Common myeloid progenitor, CD34-positive (primary cell): ENCODE measurements around the gene APOBEC3G.

ENCODE experiments used
- CTCF ChIA-PET: fragments of 350-600 bp; sonication (Branson Sonifier 250); formaldehyde crosslinking; loops from one replicate; lab custom pipeline; 2021; ENCODE audit warnings: antibody characterized with exemption; lab: Charles Lee
- POLR2A ChIA-PET: fragments of 350-600 bp; sonication (Branson Sonifier 250); formaldehyde crosslinking; loops from one replicate; lab custom pipeline; 2021; ENCODE audit warnings: antibody characterized with exemption; lab: Charles Lee
- DNase-seq, 3 donors: peaks; one replicate each; pipeline versions ENCODE4 v3.0.0 to v3.0.0-alpha.2; 2013
- H3K27ac ChIP-seq, 2 experiments: 1 replicate in 1 of 2; 2 replicates in 1 of 2; pipeline ENCODE4 v1.7.0; 2013; ENCODE audit warnings: inconsistent platforms in 2 of 2, low read length in 2 of 2, mild to moderate bottlenecking in 2 of 2, low read depth in 1 of 2, moderate library complexity in 1 of 2; ENCODE audit not compliant: severe bottlenecking in 2 of 2, insufficient read depth in 1 of 2, poor library complexity in 1 of 2
- H3K27me3 ChIP-seq, 5 experiments: replicated peaks in 2 of 5; 1 replicate in 3 of 5; 2 replicates in 2 of 5; pipeline versions ENCODE4 v1.6.1 to v1.7.0; 2013; ENCODE audit warnings: low read length in 4 of 5, mild to moderate bottlenecking in 2 of 5, moderate library complexity in 2 of 5, inconsistent platforms in 1 of 5; ENCODE audit not compliant: insufficient read depth in 5 of 5, control insufficient read depth in 4 of 5
- H3K36me3 ChIP-seq, 4 experiments: 1 replicate in 2 of 4; 2 replicates in 2 of 4; pipeline versions ENCODE4 v1.6.1 to v1.7.0; 2013; ENCODE audit warnings: low read length in 3 of 4, control low read depth in 1 of 4, mild to moderate bottlenecking in 1 of 4; ENCODE audit not compliant: control insufficient read depth in 4 of 4, insufficient read depth in 4 of 4
- H3K4me1 ChIP-seq, 4 experiments: 1 replicate in 3 of 4; 2 replicates in 1 of 4; pipeline versions ENCODE4 v1.6.1 to v1.7.1; 2013; ENCODE audit warnings: low read length in 3 of 4, mild to moderate bottlenecking in 3 of 4, control low read depth in 1 of 4, inconsistent platforms in 1 of 4, moderate library complexity in 1 of 4; ENCODE audit not compliant: control insufficient read depth in 4 of 4, insufficient read depth in 4 of 4; ENCODE audit errors: control extremely low read depth in 1 of 4
- H3K4me3 ChIP-seq, 7 experiments: 1 replicate in 4 of 7; 2 replicates in 3 of 7; pipeline versions ENCODE4 v1.5.1 to v1.7.0; 2013; ENCODE audit warnings: mild to moderate bottlenecking in 7 of 7, low read length in 6 of 7, moderate library complexity in 6 of 7, inconsistent platforms in 2 of 7, low read depth in 2 of 7, control low read depth in 1 of 7; ENCODE audit not compliant: insufficient read depth in 4 of 7, control insufficient read depth in 1 of 7; ENCODE audit errors: extremely low read depth in 1 of 7
- H3K9me3 ChIP-seq, 5 experiments: 1 replicate in 4 of 5; 2 replicates in 1 of 5; pipeline versions ENCODE4 v1.6.1 to v1.7.1; 2013; ENCODE audit warnings: low read length in 4 of 5, mild to moderate bottlenecking in 2 of 5, inconsistent platforms in 1 of 5, low read depth in 1 of 5, moderate library complexity in 1 of 5; ENCODE audit not compliant: control insufficient read depth in 4 of 5, insufficient read depth in 2 of 5; ENCODE audit errors: control extremely low read depth in 1 of 5
- WGBS: methylation state at CpG from one replicate; pipeline ENCODE4 v1.1.5; 2013; ENCODE audit not compliant: insufficient coverage; 5-methylcytosine and 5-hydroxymethylcytosine counted together

The APOBEC3G gene

GRCh38 chr22:39130152-39130704, 53.2 kb downstream of the APOBEC3G start:
- 98% methylated on average over 7 of the region's 8 CpGs for WGBS
- ChIA-PET POLR2A (no interaction called here), CTCF (interaction anchor here (0.9 kb wide), 1 partner anchor 39 kb away, joined by 4 read pairs; no protein-coding TSS in a partner anchor)
- H3K27me3 ChIP-seq: peaks cover 0 to 5% (median 0%) of the 10 kb centered on the region in 5 experiments
- no peak overlapping the region for H3K4me3 ChIP-seq
- H3K36me3 ChIP-seq: peaks cover 0 to 5% (median 0%) of the 10 kb centered on the region in 4 experiments
- H3K9me3 ChIP-seq: no peaks in the 10 kb centered on the region
- no peak overlapping the region for H3K27ac ChIP-seq
- no peak for DNase-seq
- peaks cover 0 to 12% (median 0%) of the 10 kb centered on the region in 4 experiments for H3K4me1 ChIP-seq

DNA sequence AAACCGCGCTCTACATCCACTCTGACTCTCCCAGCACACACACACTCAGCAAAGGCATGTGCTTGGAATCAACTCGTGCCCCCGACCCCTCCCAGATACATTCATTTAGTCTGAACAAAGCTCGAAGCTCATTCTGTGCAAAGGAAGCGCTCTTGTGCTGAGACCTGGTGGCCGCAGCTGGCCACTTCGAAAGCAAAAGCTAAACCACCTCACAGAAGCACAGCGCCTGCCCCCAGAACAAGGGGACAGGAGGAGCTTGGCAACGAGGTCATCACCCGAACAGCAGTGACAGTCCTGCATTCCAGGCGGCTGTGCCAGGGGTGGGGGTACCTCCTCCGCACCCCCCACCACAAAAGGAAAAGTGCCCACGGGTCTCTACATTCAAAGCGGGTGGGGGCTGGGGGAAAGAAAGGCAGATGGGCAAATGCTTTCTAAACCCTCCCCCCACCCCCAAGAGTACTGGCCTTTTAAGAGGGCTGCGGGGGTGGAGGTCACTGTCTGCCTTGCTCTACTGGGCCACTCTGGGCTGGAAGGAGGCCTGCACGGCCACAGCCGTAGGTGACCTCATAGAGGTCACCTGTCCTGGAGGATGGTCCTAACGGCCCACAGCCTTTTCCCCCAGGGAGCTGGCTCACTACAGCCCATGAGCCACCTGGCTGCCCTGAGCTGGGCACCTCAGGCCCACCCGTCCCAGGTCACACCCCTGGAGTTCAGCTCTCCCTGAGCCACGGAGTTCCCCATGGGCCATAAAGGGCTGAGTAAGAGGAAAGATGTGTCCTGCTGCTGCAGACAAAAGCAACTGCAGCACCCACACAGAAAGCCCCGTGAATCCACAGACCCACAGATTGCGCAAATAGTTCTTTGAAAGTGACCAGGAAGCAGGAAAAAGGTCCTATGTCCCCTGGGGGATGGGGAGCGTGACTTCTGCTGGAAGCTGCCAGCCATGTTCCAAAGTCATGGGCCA, 54.1 kb downstream of the APOBEC3G start:
- ChIA-PET POLR2A (no interaction called here), CTCF (interaction anchor here (1.4 kb wide), 1 partner anchor 260 kb away, joined by 3 read pairs; the partner anchor contains the start of gene CBX6)
- Histone ChIP-seq H3K27ac (no peak overlapping the region), H3K4me1 (peaks cover 0 to 12% (median 0%) of the 10 kb centered on the region in 4 experiments), H3K4me3 (no peak overlapping the region), H3K36me3 (peaks cover 0 to 5% (median 0%) of the 10 kb centered on the region in 4 experiments), H3K27me3 (peaks cover 0 to 5% (median 0%) of the 10 kb centered on the region in 5 experiments), H3K9me3 (no peaks in the 10 kb centered on the region)
- 85% methylated on average over 13 of the region's 24 CpGs for WGBS
- no peak for DNase-seq

- WGBS: 100% methylated on average over 4 of the region's 6 CpGs
- no peak for DNase-seq
- Histone ChIP-seq H3K27me3 (peaks cover 0 to 12% (median 0%) of the 10 kb centered on the region in 5 experiments), H3K36me3 (peaks cover 0 to 5% (median 0%) of the 10 kb centered on the region in 4 experiments), H3K9me3 (no peaks in the 10 kb centered on the region), H3K27ac (no peak overlapping the region), H3K4me1 (peaks cover 0 to 12% (median 0%) of the 10 kb centered on the region in 4 experiments), H3K4me3 (no peak overlapping the region)
- CTCF ChIA-PET: interaction anchor here (1.4 to 4.4 kb wide), 2 partner anchors 185 to 261 kb away, joined by 3 to 27 read pairs; partner anchors contain the start of gene CBX6
- POLR2A ChIA-PET: no interaction called here
Observed at GRCh38 chr22:39132281-39132680, 55.2 kb downstream of the APOBEC3G start.

- no peak for DNase-seq
- ChIA-PET POLR2A (no interaction called here), CTCF (interaction anchor here (1.4 to 4.4 kb wide), 3 partner anchors 171 to 184 kb away, joined by 3 to 27 read pairs (median 6); no protein-coding TSS in a partner anchor)
- Histone ChIP-seq H3K4me3 (no peak overlapping the region), H3K36me3 (peaks cover 0 to 5% (median 0%) of the 10 kb centered on the region in 4 experiments), H3K27me3 (peaks cover 0 to 12% (median 0%) of the 10 kb centered on the region in 5 experiments), H3K27ac (no peak overlapping the region), H3K9me3 (no peaks in the 10 kb centered on the region), H3K4me1 (peaks cover 0 to 12% (median 0%) of the 10 kb centered on the region in 4 experiments)
- 95% methylated on average over 16 of the region's 22 CpGs for WGBS
Observed at GRCh38 chr22:39132871-39133524, 55.9 kb downstream of the APOBEC3G start.

- CTCF ChIA-PET: interaction anchor here (1.2 to 4.4 kb wide), 5 partner anchors 8 to 183 kb away, joined by 3 to 27 read pairs (median 4); no protein-coding TSS in a partner anchor
- Histone ChIP-seq H3K9me3 (no peaks in the 10 kb centered on the region), H3K36me3 (peaks cover 0 to 5% (median 0%) of the 10 kb centered on the region in 4 experiments), H3K27ac (no peak overlapping the region), H3K4me3 (no peak overlapping the region), H3K27me3 (peaks cover 0 to 14% (median 0%) of the 10 kb centered on the region in 5 experiments), H3K4me1 (peaks cover 0 to 12% (median 0%) of the 10 kb centered on the region in 4 experiments)
- POLR2A ChIA-PET: no interaction called here
- no peak for DNase-seq
- WGBS: 99% methylated on average over 17 of the region's 17 CpGs
Observed at GRCh38 chr22:39133871-39134270, 56.8 kb downstream of the APOBEC3G start.

GRCh38 chr22:39134366-39135091, 57.5 kb downstream of the APOBEC3G start:
- ChIA-PET CTCF (interaction anchor here (0.8 to 4.4 kb wide), 16 partner anchors 9 to 209 kb away, joined by 3 to 27 read pairs (median 4); no protein-coding TSS in a partner anchor), POLR2A (no interaction called here)
- Histone ChIP-seq H3K4me3 (no peak overlapping the region), H3K27me3 (peaks cover 0 to 15% (median 0%) of the 10 kb centered on the region in 5 experiments), H3K4me1 (peaks cover 0 to 12% (median 0%) of the 10 kb centered on the region in 4 experiments), H3K36me3 (peaks cover 0 to 5% (median 0%) of the 10 kb centered on the region in 4 experiments), H3K27ac (no peak overlapping the region), H3K9me3 (no peaks in the 10 kb centered on the region)
- WGBS: 94% methylated on average over 29 of the region's 35 CpGs
- DNase-seq: no peak
